Liver (tissue), 9 donors: Measurements from ENCODE around the gene MTIF3. TPM values are rescaled to one million over a fixed set of nuclear protein-coding genes. Genes with fewer than 3 reads are reported as not detected.

Experiments
- DNase-seq: peaks from one replicate; pipeline ENCODE4 v3.0.0-alpha.2; 2017; ENCODE audit warnings: low spot score
- H3K27ac ChIP-seq, 2 donors: one replicate each; pipeline ENCODE4 v1.7.0; 2013; ENCODE audit warnings: inconsistent platforms in 2 of 2, low read length in 2 of 2, control low read depth in 1 of 2, low read depth in 1 of 2, mild to moderate bottlenecking in 1 of 2
- H3K27me3 ChIP-seq, 4 donors: one replicate each; pipeline versions ENCODE4 v1.6.1 to v1.7.0; 2013; ENCODE audit warnings: low read length in 3 of 4, inconsistent platforms in 1 of 4, mild to moderate bottlenecking in 1 of 4, moderate library complexity in 1 of 4; ENCODE audit not compliant: control insufficient read depth in 4 of 4, insufficient read depth in 4 of 4
- H3K36me3 ChIP-seq, 4 donors: one replicate each; pipeline versions ENCODE4 v1.6.1 to v1.7.0; 2013; ENCODE audit warnings: low read length in 3 of 4, mild to moderate bottlenecking in 3 of 4, low read depth in 1 of 4, moderate library complexity in 1 of 4; ENCODE audit not compliant: control insufficient read depth in 4 of 4, insufficient read depth in 3 of 4
- H3K4me1 ChIP-seq, 4 donors: one replicate each; pipeline versions ENCODE4 v1.6.1 to v1.7.0; 2013; ENCODE audit warnings: low read length in 3 of 4, mild to moderate bottlenecking in 3 of 4, moderate library complexity in 1 of 4; ENCODE audit not compliant: control insufficient read depth in 4 of 4, insufficient read depth in 4 of 4
- H3K4me3 ChIP-seq, 3 donors: one replicate each; pipeline versions ENCODE4 v1.6.1 to v1.7.0; 2013; ENCODE audit warnings: low read length in 3 of 3, control low read depth in 1 of 3, low read depth in 1 of 3, mild to moderate bottlenecking in 1 of 3
- H3K9ac ChIP-seq, 2 donors: one replicate each; pipeline ENCODE4 v1.7.0; 2013; ENCODE audit warnings: low read length in 2 of 2, mild to moderate bottlenecking in 2 of 2, moderate library complexity in 2 of 2, control low read depth in 1 of 2, low read depth in 1 of 2
- H3K9me3 ChIP-seq, 4 donors: one replicate each; pipeline versions ENCODE4 v1.6.1 to v1.7.0; 2013; ENCODE audit warnings: low read length in 3 of 4; ENCODE audit not compliant: control insufficient read depth in 4 of 4
- ATF3 ChIP-seq: IDR thresholded peaks from 2 replicates; pipeline ENCODE4 v1.6.1; 2016; ENCODE audit warnings: antibody characterized with exemption
- CTCF ChIP-seq: fragments of 150-350 bp; IDR thresholded peaks from 2 replicates; pipeline ENCODE4 v1.5.1; 2017; ENCODE audit warnings: improper control_type of control experiment, low read depth, low read length; ENCODE audit not compliant: missing input control
- EGR1 ChIP-seq, 2 donors: IDR thresholded peaks; 2 replicates each; pipeline ENCODE4 v1.6.1; 2016 to 2018; ENCODE audit warnings: antibody characterized with exemption in 2 of 2, low read depth in 2 of 2
- FOXA1 ChIP-seq: IDR thresholded peaks from 2 replicates; pipeline ENCODE4 v1.6.1; 2016; ENCODE audit warnings: antibody characterized with exemption
- FOXA2 ChIP-seq: IDR thresholded peaks from 2 replicates; pipeline ENCODE4 v1.6.1; 2016; ENCODE audit warnings: antibody characterized with exemption
- GABPA ChIP-seq, 2 donors: IDR thresholded peaks in 1 of 2; conservative IDR thresholded peaks in 1 of 2; 2 replicates each; pipeline ENCODE4 v1.6.1; 2016; ENCODE audit warnings: antibody characterized with exemption in 2 of 2, mild to moderate bottlenecking in 1 of 2, moderate library complexity in 1 of 2
- HNF4G ChIP-seq: IDR thresholded peaks from 2 replicates; pipeline ENCODE4 v1.6.1; 2016; ENCODE audit warnings: antibody characterized with exemption
- JUND ChIP-seq, 2 donors: IDR thresholded peaks; 2 replicates each; pipeline ENCODE4 v1.6.1; 2016; ENCODE audit warnings: antibody characterized with exemption in 2 of 2
- NR2F2 ChIP-seq: IDR thresholded peaks from 2 replicates; pipeline ENCODE4 v1.6.1; 2016; ENCODE audit warnings: antibody characterized with exemption
- RAD21 ChIP-seq, 2 donors: IDR thresholded peaks; 2 replicates each; pipeline ENCODE4 v1.6.1; 2016; ENCODE audit warnings: antibody characterized with exemption in 2 of 2, mild to moderate bottlenecking in 2 of 2
- REST ChIP-seq: IDR thresholded peaks from 2 replicates; pipeline ENCODE4 v1.6.1; 2016; ENCODE audit warnings: antibody characterized with exemption, mild to moderate bottlenecking
- RXRA ChIP-seq, 2 donors: IDR thresholded peaks; 2 replicates each; pipeline ENCODE4 v1.6.1; 2017 to 2018; ENCODE audit warnings: antibody characterized with exemption in 2 of 2, mild to moderate bottlenecking in 1 of 2
- SP1 ChIP-seq: IDR thresholded peaks from 2 replicates; pipeline ENCODE4 v1.6.1; 2018; ENCODE audit warnings: antibody characterized with exemption, mild to moderate bottlenecking
- TAF1 ChIP-seq: conservative IDR thresholded peaks from 2 replicates; pipeline ENCODE4 v1.6.1; 2016; ENCODE audit warnings: antibody characterized with exemption, mild to moderate bottlenecking
- ZBTB33 ChIP-seq: IDR thresholded peaks from 2 replicates; pipeline ENCODE4 v1.6.1; 2016; ENCODE audit warnings: antibody characterized with exemption
- WGBS: extraction: QIAGEN DNeasy Blood & Tissue Kit; methylation state at CpG from one replicate; pipeline ENCODE4 v1.1.7; 2013; 5-methylcytosine and 5-hydroxymethylcytosine counted together
- polyA plus RNA-seq, 2 donors: library from polyadenylated mRNA; stranded (reverse) in 1 of 2; unstranded in 1 of 2; fragments of 200-250 nt in 1 of 2; fragments of >200 nt in 1 of 2; fragmentation: Nextera tagmentation in 1 of 2; extraction: Ambion mirVana in 1 of 2; gene quantifications; one replicate each; pipeline versions ENCODE4 v1.2.1 to v1.2.3, GENCODE V29; 2013 to 2015
- total RNA-seq, 2 donors: library from RNA; depleted of rRNA; stranded (reverse); fragments of >200 nt; gene quantifications; one replicate each; pipeline ENCODE4 v1.2.3, GENCODE V29; 2014
- donor health status: healthy.
- donor health status: healthy.
- donor health status: healthy.
- donor health status: healthy.
- donor health status: healthy.

The MTIF3 gene
- total and polyA plus RNA-seq, 4 donors: 28.0 to 62.1 (median 32.8) TPM

- WGBS: 95% methylated on average over 2 of the region's 2 CpGs
- Histone ChIP-seq H3K36me3 (peaks cover 12 to 40% (median 33%) of the 10 kb centered on the region in 4 donors), H3K9ac (no peak overlapping the region), H3K9me3 (no peaks in the 10 kb centered on the region), H3K4me3 (no peak overlapping the region), H3K27me3 (no peaks in the 10 kb centered on the region), H3K27ac (no peak overlapping the region), H3K4me1 (peaks cover 0 to under 1% (median 0%) of the 10 kb centered on the region in 4 donors)
- TF ChIP-seq RXRA (IDR thresholded peaks at IDR 0.05) (no peak), ZBTB33 (no peak), GABPA (IDR thresholded peaks at IDR 0.05 in 1 of 2, conservative IDR thresholded peaks at IDR 0.05 in 1 of 2) (no peak), EGR1 (IDR thresholded peaks at IDR 0.05; ENCODE audit: low read depth in 2 of 2) (no peak), TAF1 (no peak), ATF3 (no peak), FOXA2 (no peak), NR2F2 (no peak), HNF4G (no peak), CTCF (no peak)
- no peak for DNase-seq
Observed at GRCh38 chr13:27437126-27437525, 13.2 kb downstream of the MTIF3 start.

- peaks cover 10 to 71% (median 54%) of the 10 kb centered on the region in 4 donors for H3K36me3 ChIP-seq
- H3K9ac ChIP-seq: no peak overlapping the region
- H3K4me1 ChIP-seq: peaks cover 0 to 3% (median under 1%) of the 10 kb centered on the region in 4 donors
- no peaks in the 10 kb centered on the region for H3K27me3 ChIP-seq
- TF ChIP-seq REST (no peak), GABPA (IDR thresholded peaks at IDR 0.05 in 1 of 2, conservative IDR thresholded peaks at IDR 0.05 in 1 of 2) (no peak), JUND (IDR thresholded peaks at IDR 0.05) (no peak), RXRA (IDR thresholded peaks at IDR 0.05) (no peak), CTCF (no peak), FOXA1 (no peak), RAD21 (IDR thresholded peaks at IDR 0.05) (no peak), SP1 (no peak)
- 74% methylated on average over 12 of the region's 12 CpGs for WGBS
- no peaks in the 10 kb centered on the region for H3K9me3 ChIP-seq
- H3K27ac ChIP-seq: no peak overlapping the region
- DNase-seq: no peak
- H3K4me3 ChIP-seq: no peak overlapping the region
Observed at GRCh38 chr13:27432611-27433210, 17.7 kb downstream of the MTIF3 start.
